Keratinocyte (primary cell): ENCODE results near the gene XKR8. TPM values are rescaled to one million over a fixed set of nuclear protein-coding genes. Genes with fewer than 3 reads are reported as not detected.
"Not testable (repeated sequence)": the region's sequence is repeated elsewhere in the genome, so short reads cannot be mapped to it uniquely, and the experiment has no call there.

ENCODE experiments used
- DNase-seq: peaks from one replicate; pipeline ENCODE4 v3.0.0-alpha.2; 2011; ENCODE audit warnings: low read depth, missing footprints, low spot score
- FAIRE-seq: peaks from 2 replicates; lab custom pipeline; 2011; peaks lifted over from hg19 to GRCh38; lab: Jason Lieb, UNC
- H2AFZ ChIP-seq: 2 replicates; pipeline ENCODE4 v1.6.0; 2012; ENCODE audit warnings: low read length, control low read depth, inconsistent platforms; ENCODE audit not compliant: control insufficient read depth
- H3K27ac ChIP-seq: 2 replicates; pipeline ENCODE4 v1.5.1; 2011; ENCODE audit warnings: low read length; ENCODE audit not compliant: control insufficient read depth, insufficient read depth
- H3K27me3 ChIP-seq: 3 replicates; pipeline ENCODE4 v1.6.0; 2011; ENCODE audit warnings: low read length; ENCODE audit not compliant: control insufficient read depth, insufficient read depth; ENCODE audit errors: extremely low read depth
- H3K36me3 ChIP-seq, 2 experiments: 2 replicates in 1 of 2; 3 replicates in 1 of 2; pipeline ENCODE4 v1.5.1; 2011; ENCODE audit warnings: low read length in 2 of 2, mild to moderate bottlenecking in 1 of 2; ENCODE audit not compliant: control insufficient read depth in 2 of 2, insufficient read depth in 2 of 2; ENCODE audit errors: extremely low read depth in 1 of 2
- H3K4me1 ChIP-seq: 3 replicates; pipeline ENCODE4 v1.5.1; 2011; ENCODE audit warnings: low read length; ENCODE audit not compliant: control insufficient read depth, insufficient read depth; ENCODE audit errors: extremely low read depth
- H3K4me2 ChIP-seq: 3 replicates; pipeline ENCODE4 v1.6.0; 2011; ENCODE audit warnings: low read depth, low read length; ENCODE audit not compliant: control insufficient read depth, insufficient read depth; ENCODE audit errors: extremely low read depth
- H3K4me3 ChIP-seq, 3 experiments: fragments of 200-600 bp in 1 of 3; sonication (generic) in 1 of 3; 2 replicates in 2 of 3; 3 replicates in 1 of 3; pipeline ENCODE4 v1.5.1; 2011 to 2016; ENCODE audit warnings: low read length in 3 of 3, mild to moderate bottlenecking in 3 of 3, control low read depth in 2 of 3, inconsistent platforms in 1 of 3, low read depth in 1 of 3, mixed read lengths in 1 of 3, mixed run types in 1 of 3, moderate library complexity in 1 of 3; ENCODE audit not compliant: control insufficient read depth in 2 of 3, insufficient read depth in 2 of 3; ENCODE audit errors: extremely low read depth in 1 of 3
- H3K79me2 ChIP-seq: 2 replicates; pipeline ENCODE4 v1.6.0; 2012; ENCODE audit warnings: low read length; ENCODE audit not compliant: control insufficient read depth, insufficient read depth
- H3K9ac ChIP-seq: 3 replicates; pipeline ENCODE4 v1.6.0; 2011; ENCODE audit warnings: low read length; ENCODE audit not compliant: control insufficient read depth, insufficient read depth; ENCODE audit errors: extremely low read depth
- H3K9me1 ChIP-seq: 3 replicates; pipeline ENCODE4 v1.6.0; 2011; ENCODE audit warnings: low read length; ENCODE audit not compliant: control insufficient read depth, insufficient read depth; ENCODE audit errors: extremely low read depth
- H3K9me3 ChIP-seq: 2 replicates; pipeline ENCODE4 v1.5.1; 2012; ENCODE audit warnings: low read depth, low read length; ENCODE audit not compliant: control insufficient read depth
- H4K20me1 ChIP-seq: 3 replicates; pipeline ENCODE4 v1.6.0; 2011; ENCODE audit warnings: low read length; ENCODE audit not compliant: control insufficient read depth, insufficient read depth; ENCODE audit errors: extremely low read depth
- EZH2 ChIP-seq: IDR thresholded peaks from one replicate; pipeline ENCODE4 v1.6.1; 2012; ENCODE audit warnings: inconsistent platforms, mild to moderate bottlenecking, low read length, moderate library complexity
- dilution Hi-C: fragments of 300-500 bp; cut with MboI; formaldehyde crosslinking; loops from one replicate; pipeline ENCODE4 v1.7.0; 2020; ENCODE audit warnings: low sequenced_read_pairs; ENCODE audit not compliant: extremely low pct_ligation_motif_present
- polyA plus RNA-seq, 5 experiments: library from polyadenylated mRNA; depleted of rRNA in 3 of 5; stranded (reverse) in 3 of 5; stranded (forward) in 1 of 5; unstranded in 1 of 5; fragments of >200 nt; gene quantifications; 1 replicate in 1 of 5; 2 replicates in 3 of 5; 3 replicates in 1 of 5; pipeline versions ENCODE4 v1.2.1 to v1.2.3, GENCODE V29; 2011 to 2012; ENCODE audit warnings: missing spikeins in 2 of 5, low read depth in 1 of 5, low replicate concordance in 1 of 5
- TF ChIP-seq, protein P1 (sequence below), 3 experiments: IDR thresholded peaks in 1 of 3; conservative IDR thresholded peaks in 1 of 3; optimal IDR thresholded peaks in 1 of 3; 2 replicates in 2 of 3; 3 replicates in 1 of 3; pipeline versions ENCODE3 to v1.5.1; 2011; ENCODE audit warnings: low read length in 3 of 3, mild to moderate bottlenecking in 3 of 3, moderate library complexity in 2 of 3, control low read depth in 1 of 3, inconsistent platforms in 1 of 3; ENCODE audit not compliant: insufficient read depth in 2 of 3; ENCODE audit errors: extremely low read depth in 1 of 3

XKR8 gene
- polyA plus RNA-seq, 1 donor (not counting 4 experiments of a cell fraction or from before 2014, with no cell fraction given) = 3.2 TPM

GRCh38 chr1:27999055-27999454 is 39.3 kb downstream of the XKR8 start:
- TF ChIP-seq, protein P1, sequence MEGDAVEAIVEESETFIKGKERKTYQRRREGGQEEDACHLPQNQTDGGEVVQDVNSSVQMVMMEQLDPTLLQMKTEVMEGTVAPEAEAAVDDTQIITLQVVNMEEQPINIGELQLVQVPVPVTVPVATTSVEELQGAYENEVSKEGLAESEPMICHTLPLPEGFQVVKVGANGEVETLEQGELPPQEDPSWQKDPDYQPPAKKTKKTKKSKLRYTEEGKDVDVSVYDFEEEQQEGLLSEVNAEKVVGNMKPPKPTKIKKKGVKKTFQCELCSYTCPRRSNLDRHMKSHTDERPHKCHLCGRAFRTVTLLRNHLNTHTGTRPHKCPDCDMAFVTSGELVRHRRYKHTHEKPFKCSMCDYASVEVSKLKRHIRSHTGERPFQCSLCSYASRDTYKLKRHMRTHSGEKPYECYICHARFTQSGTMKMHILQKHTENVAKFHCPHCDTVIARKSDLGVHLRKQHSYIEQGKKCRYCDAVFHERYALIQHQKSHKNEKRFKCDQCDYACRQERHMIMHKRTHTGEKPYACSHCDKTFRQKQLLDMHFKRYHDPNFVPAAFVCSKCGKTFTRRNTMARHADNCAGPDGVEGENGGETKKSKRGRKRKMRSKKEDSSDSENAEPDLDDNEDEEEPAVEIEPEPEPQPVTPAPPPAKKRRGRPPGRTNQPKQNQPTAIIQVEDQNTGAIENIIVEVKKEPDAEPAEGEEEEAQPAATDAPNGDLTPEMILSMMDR (optimal IDR thresholded peaks at IDR 0.05 in 1 of 3, IDR thresholded peaks at IDR 0.05 in 1 of 3, conservative IDR thresholded peaks at IDR 0.05 in 1 of 3; ENCODE audit: extremely low read depth in 1 of 3, insufficient read depth in 2 of 3, low read length in 3 of 3) = no peak
- no peak for TF ChIP-seq EZH2
- H3K4me2 ChIP-seq = no peak overlapping the region
- H3K27ac ChIP-seq = no peak overlapping the region
- no peaks in the 10 kb centered on the region for H3K9me1 ChIP-seq
- H2AFZ ChIP-seq = no peak overlapping the region
- H3K4me3 ChIP-seq = no peak overlapping the region
- peaks cover 9 to 12% of the 10 kb centered on the region in 2 experiments for H3K36me3 ChIP-seq
- DNase-seq (no peak), FAIRE-seq (no peak)
- no peaks in the 10 kb centered on the region for H4K20me1 ChIP-seq
- H3K9ac ChIP-seq = no peak overlapping the region
- dilution Hi-C loops = no loop called here
- no peaks in the 10 kb centered on the region for H3K9me3 ChIP-seq
- no peaks in the 10 kb centered on the region for H3K4me1 ChIP-seq
- H3K79me2 ChIP-seq = no peaks in the 10 kb centered on the region
- no peaks in the 10 kb centered on the region for H3K27me3 ChIP-seq

DNA sequence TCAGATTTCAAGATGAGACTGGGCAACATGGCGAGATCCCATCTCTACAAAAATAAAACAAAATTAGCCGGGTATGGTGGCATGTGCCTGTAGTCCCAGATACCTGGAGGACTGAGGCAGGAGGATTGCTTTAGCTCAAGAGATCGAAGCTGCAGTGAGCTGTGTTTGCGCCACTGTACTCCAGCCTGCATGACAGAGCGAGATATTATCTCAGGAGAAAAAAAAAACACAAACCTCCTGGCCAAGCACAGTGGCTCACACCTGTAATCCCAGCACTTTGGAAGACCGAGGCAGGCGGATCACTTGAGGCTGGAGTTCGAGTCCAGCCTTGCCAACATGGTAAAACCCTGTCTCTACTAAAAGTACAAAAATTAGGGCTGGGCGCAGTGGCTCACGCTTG is 42.8 kb downstream of the XKR8 start:
- no peak overlapping the region for H3K4me3 ChIP-seq
- H3K79me2 ChIP-seq = no peaks in the 10 kb centered on the region
- FAIRE-seq (no peak), DNase-seq (no peak)
- no peaks in the 10 kb centered on the region for H4K20me1 ChIP-seq
- H3K36me3 ChIP-seq = peaks cover 7 to 8% of the 10 kb centered on the region in 2 experiments
- H3K9me1 ChIP-seq = no peaks in the 10 kb centered on the region
- no peak overlapping the region for H2AFZ ChIP-seq
- no peaks in the 10 kb centered on the region for H3K27me3 ChIP-seq
- H3K4me2 ChIP-seq = no peak overlapping the region
- no peak for TF ChIP-seq EZH2
- TF ChIP-seq, protein P1 (optimal IDR thresholded peaks at IDR 0.05 in 1 of 3, IDR thresholded peaks at IDR 0.05 in 1 of 3, conservative IDR thresholded peaks at IDR 0.05 in 1 of 3; ENCODE audit: extremely low read depth in 1 of 3, insufficient read depth in 2 of 3, low read length in 3 of 3) = no peak
- dilution Hi-C loops = no loop called here
- no peaks in the 10 kb centered on the region for H3K9me3 ChIP-seq
- no peaks in the 10 kb centered on the region for H3K4me1 ChIP-seq
- H3K27ac ChIP-seq = no peak overlapping the region
- H3K9ac ChIP-seq = no peak overlapping the region

DNA sequence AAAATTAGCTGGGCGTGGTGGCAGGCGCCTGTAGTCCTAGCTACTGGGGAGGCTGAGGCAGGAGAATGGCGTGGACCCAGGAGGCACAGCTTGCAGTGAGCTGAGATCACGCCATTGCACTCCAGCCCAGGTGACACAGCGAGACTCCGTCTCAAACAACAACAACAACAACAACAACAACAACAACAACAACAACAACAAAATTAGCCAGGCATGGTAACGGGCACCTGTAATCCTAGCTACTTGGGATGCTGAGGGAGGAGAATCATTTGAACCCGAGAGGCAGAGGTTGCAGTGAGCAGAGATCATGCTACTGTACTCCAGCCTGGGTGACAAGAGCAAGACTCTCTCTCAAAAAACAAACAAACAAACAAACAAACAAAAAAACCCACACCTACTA is 43.3 kb downstream of the XKR8 start:
- H3K4me3 ChIP-seq, H2AFZ ChIP-seq, H3K27ac ChIP-seq, H3K79me2 ChIP-seq, H3K4me2 ChIP-seq, H4K20me1 ChIP-seq, H3K4me1 ChIP-seq, H3K27me3 ChIP-seq, dilution Hi-C loops, FAIRE-seq, DNase-seq, H3K9me1 ChIP-seq, H3K36me3 ChIP-seq, H3K9me3 ChIP-seq, H3K9ac ChIP-seq: not testable (repeated sequence)
